Peyer's patch (tissue), 4 donors: ENCODE measurements around the gene BAZ1A. TPM values are rescaled to one million over a fixed set of nuclear protein-coding genes. Genes with fewer than 3 reads are reported as not detected.

ENCODE experiments used
- DNase-seq, 3 donors: peaks; one replicate each; pipeline ENCODE4 v3.0.0-alpha.2; 2017 to 2019
- H3K27ac ChIP-seq, 4 donors: fragments of 200-600 bp; sonication (generic); one replicate each; pipeline ENCODE4 v1.5.1; 2016 to 2019
- H3K27me3 ChIP-seq, 2 donors: fragments of 200-600 bp; sonication (generic); one replicate each; pipeline ENCODE4 v1.5.1; 2019
- H3K36me3 ChIP-seq, 3 donors: fragments of 200-600 bp; sonication (generic); one replicate each; pipeline ENCODE4 v1.5.1; 2016 to 2019
- H3K4me1 ChIP-seq, 4 donors: fragments of 200-600 bp; sonication (generic); one replicate each; pipeline ENCODE4 v1.5.1; 2016 to 2019
- H3K4me3 ChIP-seq, 4 donors: fragments of 200-600 bp; sonication (generic); 1 replicate in 3 of 4; 2 replicates in 1 of 4; pipeline ENCODE4 v1.5.1; 2016 to 2019; ENCODE audit warnings: mild to moderate bottlenecking in 1 of 4
- H3K9me3 ChIP-seq, 4 donors: fragments of 200-600 bp; sonication (generic); one replicate each; pipeline ENCODE4 v1.5.1; 2016 to 2019; ENCODE audit warnings: mild to moderate bottlenecking in 1 of 4
- POLR2A ChIP-seq, 2 donors: fragments of 450-650 bp; IDR thresholded peaks; one replicate each; pipeline ENCODE4 v1.5.1; 2017; ENCODE audit warnings: antibody characterized with exemption in 2 of 2, mild to moderate bottlenecking in 2 of 2, moderate library complexity in 2 of 2
- total RNA-seq, 4 donors: library from RNA; depleted of rRNA; stranded (reverse); fragments of >200 nt; gene quantifications; one replicate each; pipeline ENCODE4 v1.1.0, GENCODE V29; 2016
- TF ChIP-seq, protein P1 (sequence below), 6 experiments: fragments of 450-650 bp in 4 of 6; fragments of 200-600 bp in 2 of 6; sonication (generic) in 1 of 6; IDR thresholded peaks; one replicate each; pipeline ENCODE4 v1.5.1; 2017 to 2019; ENCODE audit warnings: antibody characterized with exemption in 6 of 6, mild to moderate bottlenecking in 3 of 6, moderate library complexity in 1 of 6

The BAZ1A gene
- total RNA-seq, 4 donors from 2014 or later, result 26.3 to 61.1 (median 29.1) TPM

DNA sequence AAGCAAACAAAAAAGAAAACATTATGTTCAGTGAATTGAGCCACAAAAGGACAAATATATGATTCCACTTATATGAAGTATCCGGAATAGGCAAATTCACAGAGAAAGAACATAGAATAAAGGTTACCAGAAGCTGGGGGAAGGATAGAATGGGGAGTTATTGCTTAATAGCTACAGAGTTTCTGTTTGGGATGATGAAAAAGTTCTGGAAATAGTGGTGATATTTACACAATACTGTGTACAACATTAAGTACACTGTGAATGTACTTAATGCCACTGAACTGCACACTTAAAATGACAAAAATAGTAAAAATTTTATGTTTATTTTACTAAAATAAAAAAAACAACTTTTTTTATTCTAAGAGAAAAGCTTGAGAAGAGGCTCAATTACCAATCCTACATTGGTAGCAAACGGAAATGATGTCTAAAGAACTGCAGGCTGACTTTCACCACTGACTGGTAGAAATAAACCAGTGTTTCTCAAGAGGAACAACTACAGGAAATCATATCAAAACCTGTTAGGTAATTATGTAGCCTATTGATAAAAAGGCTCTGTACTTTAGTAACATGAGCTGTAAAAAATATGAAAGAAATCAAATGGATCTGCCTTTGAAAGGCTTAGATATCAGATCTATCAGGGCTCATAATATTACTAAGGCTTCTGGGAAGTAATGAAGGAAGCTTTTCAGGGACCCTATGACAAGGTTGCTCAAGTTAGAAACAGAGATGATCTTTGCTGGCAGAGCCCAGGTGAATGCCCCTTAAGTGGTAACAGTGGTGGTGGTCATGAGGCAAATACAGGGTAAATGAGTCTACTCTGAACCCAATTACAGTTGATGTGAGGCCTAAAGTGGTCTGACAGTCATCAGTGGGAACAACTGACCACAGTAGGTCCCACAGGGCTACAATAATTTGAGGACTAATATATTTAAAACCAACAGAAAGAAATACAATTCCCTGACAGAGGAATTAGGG, 41.3 kb downstream of the BAZ1A start:
- no peak for DNase-seq
- no peaks in the 10 kb centered on the region for H3K4me1 ChIP-seq
- H3K27me3 ChIP-seq, result no peaks in the 10 kb centered on the region
- H3K4me3 ChIP-seq, result no peak overlapping the region
- peak overlapping the region in 2 of 4 donors; percentile 1 to 28 for H3K27ac ChIP-seq
- no peak for TF ChIP-seq POLR2A (IDR thresholded peaks at IDR 0.05)
- TF ChIP-seq, protein P1, sequence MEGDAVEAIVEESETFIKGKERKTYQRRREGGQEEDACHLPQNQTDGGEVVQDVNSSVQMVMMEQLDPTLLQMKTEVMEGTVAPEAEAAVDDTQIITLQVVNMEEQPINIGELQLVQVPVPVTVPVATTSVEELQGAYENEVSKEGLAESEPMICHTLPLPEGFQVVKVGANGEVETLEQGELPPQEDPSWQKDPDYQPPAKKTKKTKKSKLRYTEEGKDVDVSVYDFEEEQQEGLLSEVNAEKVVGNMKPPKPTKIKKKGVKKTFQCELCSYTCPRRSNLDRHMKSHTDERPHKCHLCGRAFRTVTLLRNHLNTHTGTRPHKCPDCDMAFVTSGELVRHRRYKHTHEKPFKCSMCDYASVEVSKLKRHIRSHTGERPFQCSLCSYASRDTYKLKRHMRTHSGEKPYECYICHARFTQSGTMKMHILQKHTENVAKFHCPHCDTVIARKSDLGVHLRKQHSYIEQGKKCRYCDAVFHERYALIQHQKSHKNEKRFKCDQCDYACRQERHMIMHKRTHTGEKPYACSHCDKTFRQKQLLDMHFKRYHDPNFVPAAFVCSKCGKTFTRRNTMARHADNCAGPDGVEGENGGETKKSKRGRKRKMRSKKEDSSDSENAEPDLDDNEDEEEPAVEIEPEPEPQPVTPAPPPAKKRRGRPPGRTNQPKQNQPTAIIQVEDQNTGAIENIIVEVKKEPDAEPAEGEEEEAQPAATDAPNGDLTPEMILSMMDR (IDR thresholded peaks at IDR 0.05), result no peak
- no peaks in the 10 kb centered on the region for H3K9me3 ChIP-seq
- no peaks in the 10 kb centered on the region for H3K36me3 ChIP-seq

DNA sequence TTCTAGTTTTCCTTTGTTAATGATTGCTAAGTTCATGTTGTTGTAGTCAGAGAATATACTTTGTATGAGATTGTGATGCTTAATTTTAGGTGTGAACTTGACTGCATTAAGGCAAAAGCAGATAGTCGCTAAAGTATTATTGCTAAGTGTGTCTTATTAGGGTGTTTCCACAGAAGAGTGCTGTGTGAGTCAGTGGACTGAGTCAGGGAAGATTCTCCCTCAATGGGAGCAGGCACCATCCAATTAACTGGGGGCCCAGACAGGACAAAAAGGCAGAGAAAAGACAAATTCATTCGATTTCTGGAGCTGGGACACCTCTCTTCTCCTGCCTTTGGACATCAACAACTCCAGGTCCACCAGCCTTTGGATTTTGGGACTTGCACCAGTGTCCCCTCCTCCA, 48.5 kb downstream of the BAZ1A start:
- Histone ChIP-seq H3K4me1 (no peaks in the 10 kb centered on the region), H3K9me3 (no peaks in the 10 kb centered on the region), H3K36me3 (peaks cover 0 to 18% (median 0%) of the 10 kb centered on the region in 3 donors), H3K4me3 (no peak overlapping the region), H3K27ac (no peak overlapping the region), H3K27me3 (no peaks in the 10 kb centered on the region)
- TF ChIP-seq POLR2A (IDR thresholded peaks at IDR 0.05), result no peak
- TF ChIP-seq, protein P1 (IDR thresholded peaks at IDR 0.05), result no peak
- DNase-seq, result no peak

DNA sequence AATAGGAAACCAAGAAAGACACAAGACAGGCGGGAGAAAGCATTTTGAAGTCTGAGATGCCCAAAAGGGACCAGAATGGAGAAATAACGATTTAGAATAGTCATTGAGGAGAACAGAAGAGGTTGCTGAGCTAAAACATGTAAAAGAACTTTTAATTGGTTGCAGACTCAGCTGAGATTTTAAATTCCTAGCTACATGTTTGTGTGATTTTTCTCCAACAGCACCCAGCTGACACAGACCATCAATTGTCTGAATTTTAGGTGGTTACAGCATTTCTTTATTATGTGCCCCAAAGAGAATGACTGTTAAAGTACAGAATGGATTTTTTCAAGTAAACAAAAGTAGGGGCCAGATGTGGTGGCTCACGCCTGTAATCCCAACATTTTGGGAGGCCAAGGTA, 50.3 kb downstream of the BAZ1A start:
- Histone ChIP-seq H3K27me3 (no peaks in the 10 kb centered on the region), H3K36me3 (peaks cover 0 to 30% (median 0%) of the 10 kb centered on the region in 3 donors), H3K4me3 (no peak overlapping the region), H3K4me1 (no peaks in the 10 kb centered on the region), H3K27ac (no peak overlapping the region), H3K9me3 (no peaks in the 10 kb centered on the region)
- no peak for DNase-seq
- TF ChIP-seq, protein P1 (IDR thresholded peaks at IDR 0.05), result no peak
- TF ChIP-seq POLR2A (IDR thresholded peaks at IDR 0.05), result no peak

DNA sequence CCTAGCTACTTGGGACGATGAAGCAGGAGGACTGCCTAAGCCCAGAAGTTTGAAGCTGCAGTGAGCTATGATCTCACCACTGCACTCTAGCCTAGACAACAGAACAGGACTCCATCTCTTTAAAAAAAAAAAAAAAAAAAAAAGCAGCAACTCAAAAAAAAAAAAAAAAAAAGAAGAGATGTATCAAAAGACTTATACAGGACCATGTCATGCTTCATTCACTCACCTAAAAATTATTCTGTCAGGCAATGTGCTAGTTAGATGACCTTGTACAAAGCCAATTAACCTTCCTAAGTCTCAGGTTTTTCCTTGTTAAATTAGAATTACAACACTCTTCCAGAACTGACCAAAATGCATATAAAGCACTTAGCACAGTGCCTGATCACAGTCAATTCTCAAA, 50.9 kb downstream of the BAZ1A start:
- no peak for DNase-seq
- TF ChIP-seq, protein P1 (IDR thresholded peaks at IDR 0.05), result no peak
- no peak for TF ChIP-seq POLR2A (IDR thresholded peaks at IDR 0.05)
- Histone ChIP-seq H3K36me3 (peaks cover 0 to 30% (median 0%) of the 10 kb centered on the region in 3 donors), H3K4me1 (no peaks in the 10 kb centered on the region), H3K4me3 (no peak overlapping the region), H3K27ac (no peak overlapping the region), H3K27me3 (no peaks in the 10 kb centered on the region), H3K9me3 (no peaks in the 10 kb centered on the region)

DNA sequence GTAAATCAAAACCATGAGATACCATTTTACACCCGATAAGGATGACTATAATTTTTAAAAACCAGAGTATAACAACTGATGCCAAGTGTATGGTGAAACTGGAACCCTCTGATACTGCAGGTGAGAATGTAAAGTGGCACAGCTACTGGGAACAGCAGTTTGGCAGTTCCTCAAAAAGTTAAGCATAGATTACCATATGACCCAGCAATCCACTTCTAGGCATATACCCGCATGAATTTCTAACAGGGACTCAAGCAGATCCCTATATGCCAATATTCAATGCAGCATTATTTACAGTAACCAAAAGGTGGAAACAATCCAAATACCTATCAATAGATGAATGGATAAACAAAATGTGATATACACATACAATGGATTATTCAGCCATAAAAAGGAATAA, 57.4 kb downstream of the BAZ1A start:
- Histone ChIP-seq H3K36me3 (peaks cover 0 to 24% (median 0%) of the 10 kb centered on the region in 3 donors), H3K9me3 (no peaks in the 10 kb centered on the region), H3K4me1 (no peaks in the 10 kb centered on the region), H3K27me3 (no peaks in the 10 kb centered on the region), H3K27ac (no peak overlapping the region), H3K4me3 (no peak overlapping the region)
- no peak for DNase-seq
- TF ChIP-seq, protein P1 (IDR thresholded peaks at IDR 0.05), result no peak
- no peak for TF ChIP-seq POLR2A (IDR thresholded peaks at IDR 0.05)
